Liver (tissue), 9 donors: Measurements from ENCODE around the gene TRHDE. TPM values are rescaled to one million over a fixed set of nuclear protein-coding genes. Genes with fewer than 3 reads are reported as not detected.

ENCODE experiments used
- DNase-seq: peaks from one replicate; pipeline ENCODE4 v3.0.0-alpha.2; 2017; ENCODE audit warnings: low spot score
- H3K27ac ChIP-seq, 2 donors: one replicate each; pipeline ENCODE4 v1.7.0; 2013; ENCODE audit warnings: inconsistent platforms in 2 of 2, low read length in 2 of 2, control low read depth in 1 of 2, low read depth in 1 of 2, mild to moderate bottlenecking in 1 of 2
- H3K27me3 ChIP-seq, 4 donors: one replicate each; pipeline versions ENCODE4 v1.6.1 to v1.7.0; 2013; ENCODE audit warnings: low read length in 3 of 4, inconsistent platforms in 1 of 4, mild to moderate bottlenecking in 1 of 4, moderate library complexity in 1 of 4; ENCODE audit not compliant: control insufficient read depth in 4 of 4, insufficient read depth in 4 of 4
- H3K36me3 ChIP-seq, 4 donors: one replicate each; pipeline versions ENCODE4 v1.6.1 to v1.7.0; 2013; ENCODE audit warnings: low read length in 3 of 4, mild to moderate bottlenecking in 3 of 4, low read depth in 1 of 4, moderate library complexity in 1 of 4; ENCODE audit not compliant: control insufficient read depth in 4 of 4, insufficient read depth in 3 of 4
- H3K4me1 ChIP-seq, 4 donors: one replicate each; pipeline versions ENCODE4 v1.6.1 to v1.7.0; 2013; ENCODE audit warnings: low read length in 3 of 4, mild to moderate bottlenecking in 3 of 4, moderate library complexity in 1 of 4; ENCODE audit not compliant: control insufficient read depth in 4 of 4, insufficient read depth in 4 of 4
- H3K4me3 ChIP-seq, 3 donors: one replicate each; pipeline versions ENCODE4 v1.6.1 to v1.7.0; 2013; ENCODE audit warnings: low read length in 3 of 3, control low read depth in 1 of 3, low read depth in 1 of 3, mild to moderate bottlenecking in 1 of 3
- H3K9ac ChIP-seq, 2 donors: one replicate each; pipeline ENCODE4 v1.7.0; 2013; ENCODE audit warnings: low read length in 2 of 2, mild to moderate bottlenecking in 2 of 2, moderate library complexity in 2 of 2, control low read depth in 1 of 2, low read depth in 1 of 2
- H3K9me3 ChIP-seq, 4 donors: one replicate each; pipeline versions ENCODE4 v1.6.1 to v1.7.0; 2013; ENCODE audit warnings: low read length in 3 of 4; ENCODE audit not compliant: control insufficient read depth in 4 of 4
- EGR1 ChIP-seq, 2 donors: IDR thresholded peaks; 2 replicates each; pipeline ENCODE4 v1.6.1; 2016 to 2018; ENCODE audit warnings: antibody characterized with exemption in 2 of 2, low read depth in 2 of 2
- FOXA1 ChIP-seq: IDR thresholded peaks from 2 replicates; pipeline ENCODE4 v1.6.1; 2016; ENCODE audit warnings: antibody characterized with exemption
- GABPA ChIP-seq, 2 donors: IDR thresholded peaks in 1 of 2; conservative IDR thresholded peaks in 1 of 2; 2 replicates each; pipeline ENCODE4 v1.6.1; 2016; ENCODE audit warnings: antibody characterized with exemption in 2 of 2, mild to moderate bottlenecking in 1 of 2, moderate library complexity in 1 of 2
- HNF4A ChIP-seq, 2 donors: conservative IDR thresholded peaks; 2 replicates each; pipeline ENCODE4 v1.6.1; 2016; ENCODE audit warnings: antibody characterized with exemption in 2 of 2, mild to moderate bottlenecking in 2 of 2
- HNF4G ChIP-seq: IDR thresholded peaks from 2 replicates; pipeline ENCODE4 v1.6.1; 2016; ENCODE audit warnings: antibody characterized with exemption
- JUND ChIP-seq, 2 donors: IDR thresholded peaks; 2 replicates each; pipeline ENCODE4 v1.6.1; 2016; ENCODE audit warnings: antibody characterized with exemption in 2 of 2
- MAX ChIP-seq: IDR thresholded peaks from 2 replicates; pipeline ENCODE4 v1.6.1; 2016; ENCODE audit warnings: antibody characterized with exemption
- NR2F2 ChIP-seq: IDR thresholded peaks from 2 replicates; pipeline ENCODE4 v1.6.1; 2016; ENCODE audit warnings: antibody characterized with exemption
- RAD21 ChIP-seq, 2 donors: IDR thresholded peaks; 2 replicates each; pipeline ENCODE4 v1.6.1; 2016; ENCODE audit warnings: antibody characterized with exemption in 2 of 2, mild to moderate bottlenecking in 2 of 2
- RXRA ChIP-seq, 2 donors: IDR thresholded peaks; 2 replicates each; pipeline ENCODE4 v1.6.1; 2017 to 2018; ENCODE audit warnings: antibody characterized with exemption in 2 of 2, mild to moderate bottlenecking in 1 of 2
- SP1 ChIP-seq: IDR thresholded peaks from 2 replicates; pipeline ENCODE4 v1.6.1; 2018; ENCODE audit warnings: antibody characterized with exemption, mild to moderate bottlenecking
- YY1 ChIP-seq: IDR thresholded peaks from 2 replicates; pipeline ENCODE4 v1.6.1; 2016; ENCODE audit warnings: antibody characterized with exemption, mild to moderate bottlenecking
- ZBTB33 ChIP-seq: IDR thresholded peaks from 2 replicates; pipeline ENCODE4 v1.6.1; 2016; ENCODE audit warnings: antibody characterized with exemption
- WGBS: extraction: QIAGEN DNeasy Blood & Tissue Kit; methylation state at CpG from one replicate; pipeline ENCODE4 v1.1.7; 2013; 5-methylcytosine and 5-hydroxymethylcytosine counted together
- polyA plus RNA-seq, 2 donors: library from polyadenylated mRNA; stranded (reverse) in 1 of 2; unstranded in 1 of 2; fragments of 200-250 nt in 1 of 2; fragments of >200 nt in 1 of 2; fragmentation: Nextera tagmentation in 1 of 2; extraction: Ambion mirVana in 1 of 2; gene quantifications; one replicate each; pipeline versions ENCODE4 v1.2.1 to v1.2.3, GENCODE V29; 2013 to 2015
- total RNA-seq, 2 donors: library from RNA; depleted of rRNA; stranded (reverse); fragments of >200 nt; gene quantifications; one replicate each; pipeline ENCODE4 v1.2.3, GENCODE V29; 2014
- TF ChIP-seq, protein P1 (sequence below): fragments of 150-350 bp; IDR thresholded peaks from 2 replicates; pipeline ENCODE4 v1.5.1; 2017; ENCODE audit warnings: improper control_type of control experiment, low read depth, low read length; ENCODE audit not compliant: missing input control
- donor health status: healthy.
- donor health status: healthy.
- donor health status: healthy.
- donor health status: healthy.
- donor health status: healthy.

Gene TRHDE
- total and polyA plus RNA-seq, 4 donors = 0.05 to 0.17 (median 0.14) TPM; not detected in 1

- TF ChIP-seq, protein P1, sequence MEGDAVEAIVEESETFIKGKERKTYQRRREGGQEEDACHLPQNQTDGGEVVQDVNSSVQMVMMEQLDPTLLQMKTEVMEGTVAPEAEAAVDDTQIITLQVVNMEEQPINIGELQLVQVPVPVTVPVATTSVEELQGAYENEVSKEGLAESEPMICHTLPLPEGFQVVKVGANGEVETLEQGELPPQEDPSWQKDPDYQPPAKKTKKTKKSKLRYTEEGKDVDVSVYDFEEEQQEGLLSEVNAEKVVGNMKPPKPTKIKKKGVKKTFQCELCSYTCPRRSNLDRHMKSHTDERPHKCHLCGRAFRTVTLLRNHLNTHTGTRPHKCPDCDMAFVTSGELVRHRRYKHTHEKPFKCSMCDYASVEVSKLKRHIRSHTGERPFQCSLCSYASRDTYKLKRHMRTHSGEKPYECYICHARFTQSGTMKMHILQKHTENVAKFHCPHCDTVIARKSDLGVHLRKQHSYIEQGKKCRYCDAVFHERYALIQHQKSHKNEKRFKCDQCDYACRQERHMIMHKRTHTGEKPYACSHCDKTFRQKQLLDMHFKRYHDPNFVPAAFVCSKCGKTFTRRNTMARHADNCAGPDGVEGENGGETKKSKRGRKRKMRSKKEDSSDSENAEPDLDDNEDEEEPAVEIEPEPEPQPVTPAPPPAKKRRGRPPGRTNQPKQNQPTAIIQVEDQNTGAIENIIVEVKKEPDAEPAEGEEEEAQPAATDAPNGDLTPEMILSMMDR = no peak
Observed at GRCh38 chr12:72230589-72230988, 41.6 kb upstream of the TRHDE start (continued).

GRCh38 chr12:72234886-72235285, 37.3 kb upstream of the TRHDE start:
- no peak for TF ChIP-seq SP1
- no peak for TF ChIP-seq RXRA (IDR thresholded peaks at IDR 0.05)
- no peak for TF ChIP-seq MAX
- no peak for TF ChIP-seq ZBTB33
- TF ChIP-seq HNF4A (conservative IDR thresholded peaks at IDR 0.05) = no peak
- no peak for TF ChIP-seq NR2F2
- no peak for TF ChIP-seq EGR1 (IDR thresholded peaks at IDR 0.05; ENCODE audit: low read depth in 2 of 2)
- no peak for TF ChIP-seq GABPA (IDR thresholded peaks at IDR 0.05 in 1 of 2, conservative IDR thresholded peaks at IDR 0.05 in 1 of 2)
- TF ChIP-seq JUND (IDR thresholded peaks at IDR 0.05) = no peak
- no peak for TF ChIP-seq FOXA1
- no peak for TF ChIP-seq HNF4G
- TF ChIP-seq YY1 = no peak
- no peak for TF ChIP-seq RAD21 (IDR thresholded peaks at IDR 0.05)
- Histone ChIP-seq H3K9ac (no peak overlapping the region), H3K4me1 (no peaks in the 10 kb centered on the region), H3K9me3 (no peaks in the 10 kb centered on the region), H3K36me3 (no peaks in the 10 kb centered on the region), H3K27me3 (no peaks in the 10 kb centered on the region), H3K27ac (no peak overlapping the region), H3K4me3 (no peak overlapping the region)
- 65% methylated on average over 2 of the region's 2 CpGs for WGBS
- DNase-seq = no peak

DNA sequence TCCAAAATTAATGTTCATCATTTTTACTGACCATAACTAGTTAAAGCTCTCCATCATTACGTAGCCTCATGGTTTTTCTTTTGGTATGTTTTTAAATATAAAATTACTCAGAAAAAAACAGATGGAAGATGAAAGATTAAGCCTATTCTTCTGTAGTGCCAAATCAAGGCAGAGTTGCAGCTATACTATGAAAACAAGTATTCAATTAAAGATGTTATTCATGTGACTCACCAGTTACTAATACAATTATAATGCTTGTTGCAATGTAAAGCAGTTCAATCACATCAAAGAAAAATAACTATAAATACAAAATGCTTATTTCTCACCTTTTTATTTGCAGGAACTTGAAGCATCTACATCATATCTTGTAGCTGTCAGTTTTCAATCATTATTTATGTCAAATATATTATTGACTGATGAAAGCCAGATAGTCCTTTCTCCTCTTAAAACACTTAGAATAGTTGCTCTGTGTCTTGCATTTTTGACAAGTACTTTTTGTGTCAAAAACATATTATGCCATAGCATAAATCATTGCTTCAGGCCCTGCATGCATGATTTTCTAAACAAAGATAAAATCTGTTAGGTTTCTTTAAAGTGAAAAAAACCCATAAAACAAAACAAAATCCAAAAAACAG, 36.0 kb upstream of the TRHDE start:
- no peak overlapping the region for H3K9ac ChIP-seq
- no peak overlapping the region for H3K4me3 ChIP-seq
- H3K4me1 ChIP-seq = no peaks in the 10 kb centered on the region
- no peak for TF ChIP-seq MAX
- TF ChIP-seq, protein P1 = no peak
- DNase-seq = no peak
- H3K27me3 ChIP-seq = no peaks in the 10 kb centered on the region
- no peaks in the 10 kb centered on the region for H3K36me3 ChIP-seq
- WGBS = 55% methylated on average over 1 of the region's 1 CpG
- no peaks in the 10 kb centered on the region for H3K9me3 ChIP-seq
- H3K27ac ChIP-seq = no peak overlapping the region
